HEK293 (cell line): Measurements from ENCODE around the gene AK8.

Source experiments
- CTCF ChIA-PET: fragments of 350-600 bp; formaldehyde crosslinking; extraction: SDS; loops from one replicate; lab custom pipeline; 2021; ENCODE audit warnings: antibody characterized with exemption; lab: Yijun Ruan, JAX
- POLR2A ChIA-PET: fragments of 300-600 bp; formaldehyde crosslinking; extraction: SDS; loops from one replicate; lab custom pipeline; 2020; ENCODE audit warnings: antibody characterized with exemption, inconsistent platforms; lab: Yijun Ruan, JAX
- H3K27ac ChIP-seq: fragments of 200-500 bp; sonication (Bioruptor generic); 2 replicates; pipeline ENCODE4 v1.5.1; 2014; ENCODE audit warnings: low read depth, low read length, control low read depth, inconsistent platforms; ENCODE audit errors: extremely low read depth
- H3K36me3 ChIP-seq, 2 experiments: fragments of 200-500 bp in 1 of 2; sonication (Bioruptor generic) in 1 of 2; 1 replicate in 1 of 2; 2 replicates in 1 of 2; pipeline ENCODE4 v1.5.1; 2014 to 2017; ENCODE audit warnings: inconsistent platforms in 2 of 2, low read length in 2 of 2; ENCODE audit not compliant: control insufficient read depth in 2 of 2, insufficient read depth in 1 of 2
- H3K4me1 ChIP-seq: fragments of 200-500 bp; sonication (Bioruptor generic); 2 replicates; pipeline ENCODE4 v1.5.1; 2014; ENCODE audit warnings: mild to moderate bottlenecking, low read length, inconsistent platforms; ENCODE audit not compliant: control insufficient read depth, insufficient read depth
- H3K4me3 ChIP-seq: 2 replicates; pipeline ENCODE4 v1.5.1; 2011; ENCODE audit warnings: low read depth, mild to moderate bottlenecking, control low read depth, low read length, moderate library complexity
- H3K9me3 ChIP-seq: fragments of 200-500 bp; sonication (Bioruptor generic); 2 replicates; pipeline ENCODE4 v1.5.1; 2014; ENCODE audit warnings: low read depth, low read length, inconsistent platforms; ENCODE audit not compliant: control insufficient read depth, insufficient read depth
- ATF2 ChIP-seq: fragments of 450-650 bp; formaldehyde crosslinking; IDR thresholded peaks from 2 replicates; pipeline ENCODE4 v1.5.1; 2016; ENCODE audit warnings: missing biosample characterization, missing genetic modification characterization, low read depth
- PRDM10 ChIP-seq: fragments of 450-650 bp; formaldehyde crosslinking; IDR thresholded peaks from 2 replicates; pipeline ENCODE4 v1.5.1; 2016; ENCODE audit warnings: missing biosample characterization, missing genetic modification characterization
- ZBTB17 ChIP-seq: fragments of 450-650 bp; formaldehyde crosslinking; IDR thresholded peaks from 2 replicates; pipeline ENCODE4 v1.5.1; 2016; ENCODE audit warnings: missing biosample characterization, missing genetic modification characterization
- ZFP41 ChIP-seq: fragments of 450-650 bp; formaldehyde crosslinking; IDR thresholded peaks from 2 replicates; pipeline ENCODE4 v1.5.1; 2016; ENCODE audit warnings: missing biosample characterization, missing genetic modification characterization, borderline replicate concordance
- ZNF121 ChIP-seq: fragments of 450-650 bp; formaldehyde crosslinking; IDR thresholded peaks from 2 replicates; pipeline ENCODE4 v1.5.1; 2016; ENCODE audit warnings: missing biosample characterization, missing genetic modification characterization
- ZNF239 ChIP-seq: fragments of 450-650 bp; formaldehyde crosslinking; IDR thresholded peaks from 2 replicates; pipeline ENCODE4 v1.5.1; 2016; ENCODE audit warnings: missing biosample characterization, missing genetic modification characterization
- ZNF280C ChIP-seq: fragments of 450-650 bp; formaldehyde crosslinking; IDR thresholded peaks from 2 replicates; pipeline ENCODE4 v1.5.1; 2016; ENCODE audit warnings: missing biosample characterization, missing genetic modification characterization
- ZNF292 ChIP-seq: fragments of 450-650 bp; formaldehyde crosslinking; IDR thresholded peaks from 2 replicates; pipeline ENCODE4 v1.5.1; 2016; ENCODE audit warnings: low read depth, missing biosample characterization, missing genetic modification characterization, borderline replicate concordance
- ZNF488 ChIP-seq: fragments of 450-650 bp; formaldehyde crosslinking; IDR thresholded peaks from 2 replicates; pipeline ENCODE4 v1.5.1; 2016; ENCODE audit warnings: missing biosample characterization, missing genetic modification characterization
- ZNF580 ChIP-seq: fragments of 450-650 bp; formaldehyde crosslinking; IDR thresholded peaks from 2 replicates; pipeline ENCODE4 v1.5.1; 2016; ENCODE audit warnings: missing biosample characterization, missing genetic modification characterization
- ZNF639 ChIP-seq: fragments of 450-650 bp; formaldehyde crosslinking; IDR thresholded peaks from 2 replicates; pipeline ENCODE4 v1.5.1; 2016; ENCODE audit warnings: missing biosample characterization, missing genetic modification characterization
- ZNF692 ChIP-seq: fragments of 450-650 bp; formaldehyde crosslinking; IDR thresholded peaks from 2 replicates; pipeline ENCODE4 v1.5.1; 2016; ENCODE audit warnings: missing biosample characterization, missing genetic modification characterization
- ZSCAN16 ChIP-seq: fragments of 450-650 bp; formaldehyde crosslinking; IDR thresholded peaks from 2 replicates; pipeline ENCODE4 v1.5.1; 2016; ENCODE audit warnings: missing biosample characterization, missing genetic modification characterization

AK8 gene

GRCh38 chr9:132846918-132847515 lies 31.1 kb downstream of the AK8 start:
- H3K4me3 ChIP-seq, result no peak overlapping the region
- TF ChIP-seq ZNF239 (tag by site-specific recombination) (no peak), ZNF292 (tag by site-specific recombination) (no peak), ZNF121 (tag by site-specific recombination) (no peak), ZNF692 (tag by site-specific recombination) (no peak), ZSCAN16 (no peak), ZFP41 (tag by site-specific recombination) (no peak), ZBTB17 (tag by site-specific recombination) (no peak), ATF2 (tag by site-specific recombination) (no peak), ZNF580 (tag by site-specific recombination) (no peak), ZNF639 (no peak), ZNF488 (no peak), ZNF280C (tag by site-specific recombination) (no peak), PRDM10 (no peak)
- ChIA-PET CTCF (interaction anchor here (0.6 kb wide), 1 partner anchor 68 kb away, joined by 3 read pairs; no protein-coding TSS in a partner anchor), POLR2A (no interaction called here)
- no peak overlapping the region for H3K27ac ChIP-seq
- no peaks in the 10 kb centered on the region for H3K9me3 ChIP-seq
- H3K36me3 ChIP-seq, result no peaks in the 10 kb centered on the region
- no peaks in the 10 kb centered on the region for H3K4me1 ChIP-seq
